GM20000 (cell line): ENCODE data around the gene ANTKMT.
"Not testable (repeated sequence)": the region's sequence is repeated elsewhere in the genome, so short reads cannot be mapped to it uniquely, and the experiment has no call there.

Source experiments
- DNase-seq: peaks from one replicate; pipeline ENCODE4 v3.0.0; 2012; ENCODE audit warnings: low spot score
- TF ChIP-seq, protein P1 (sequence below): IDR thresholded peaks from 2 replicates; pipeline ENCODE4 v1.5.1; 2012; ENCODE audit warnings: mild to moderate bottlenecking, control low read depth; ENCODE audit errors: extremely low read depth, missing control alignments

Gene ANTKMT

GRCh38 chr16:709566-710499 lies 11.1 kb upstream of the ANTKMT start:
- DNase-seq = no peak
- TF ChIP-seq, protein P1, sequence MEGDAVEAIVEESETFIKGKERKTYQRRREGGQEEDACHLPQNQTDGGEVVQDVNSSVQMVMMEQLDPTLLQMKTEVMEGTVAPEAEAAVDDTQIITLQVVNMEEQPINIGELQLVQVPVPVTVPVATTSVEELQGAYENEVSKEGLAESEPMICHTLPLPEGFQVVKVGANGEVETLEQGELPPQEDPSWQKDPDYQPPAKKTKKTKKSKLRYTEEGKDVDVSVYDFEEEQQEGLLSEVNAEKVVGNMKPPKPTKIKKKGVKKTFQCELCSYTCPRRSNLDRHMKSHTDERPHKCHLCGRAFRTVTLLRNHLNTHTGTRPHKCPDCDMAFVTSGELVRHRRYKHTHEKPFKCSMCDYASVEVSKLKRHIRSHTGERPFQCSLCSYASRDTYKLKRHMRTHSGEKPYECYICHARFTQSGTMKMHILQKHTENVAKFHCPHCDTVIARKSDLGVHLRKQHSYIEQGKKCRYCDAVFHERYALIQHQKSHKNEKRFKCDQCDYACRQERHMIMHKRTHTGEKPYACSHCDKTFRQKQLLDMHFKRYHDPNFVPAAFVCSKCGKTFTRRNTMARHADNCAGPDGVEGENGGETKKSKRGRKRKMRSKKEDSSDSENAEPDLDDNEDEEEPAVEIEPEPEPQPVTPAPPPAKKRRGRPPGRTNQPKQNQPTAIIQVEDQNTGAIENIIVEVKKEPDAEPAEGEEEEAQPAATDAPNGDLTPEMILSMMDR = no peak

DNA sequence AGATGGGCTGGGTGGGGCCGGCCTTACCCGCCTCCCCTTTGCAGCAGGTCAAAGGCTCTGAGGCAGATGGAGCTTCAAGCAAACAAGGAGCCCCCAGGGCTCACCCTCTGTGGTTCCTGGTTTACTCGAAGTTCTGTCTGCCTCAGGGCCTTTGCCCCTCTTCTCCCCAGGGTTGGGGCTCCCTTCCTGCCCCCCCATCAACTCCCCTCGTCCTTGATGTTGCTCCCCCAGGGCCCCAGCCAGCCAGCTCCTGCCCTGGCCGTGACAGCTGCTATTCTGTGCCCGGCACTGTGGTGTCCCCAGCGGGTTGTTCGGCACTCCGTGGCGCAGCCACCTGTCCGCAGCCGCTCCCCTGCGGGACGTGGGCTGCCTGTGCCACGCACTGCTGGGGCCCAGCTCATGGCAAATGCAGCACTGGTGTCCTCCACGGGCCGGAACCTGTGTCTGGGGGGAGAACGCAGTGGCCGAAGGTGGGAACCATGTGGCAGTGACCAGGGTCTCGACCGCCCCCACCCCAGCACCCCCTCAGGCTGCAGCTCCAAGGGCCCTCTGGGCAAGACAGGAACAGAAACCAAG lies 10.4 kb upstream of the ANTKMT start:
- no peak for DNase-seq
- TF ChIP-seq, protein P1 = no peak

DNA sequence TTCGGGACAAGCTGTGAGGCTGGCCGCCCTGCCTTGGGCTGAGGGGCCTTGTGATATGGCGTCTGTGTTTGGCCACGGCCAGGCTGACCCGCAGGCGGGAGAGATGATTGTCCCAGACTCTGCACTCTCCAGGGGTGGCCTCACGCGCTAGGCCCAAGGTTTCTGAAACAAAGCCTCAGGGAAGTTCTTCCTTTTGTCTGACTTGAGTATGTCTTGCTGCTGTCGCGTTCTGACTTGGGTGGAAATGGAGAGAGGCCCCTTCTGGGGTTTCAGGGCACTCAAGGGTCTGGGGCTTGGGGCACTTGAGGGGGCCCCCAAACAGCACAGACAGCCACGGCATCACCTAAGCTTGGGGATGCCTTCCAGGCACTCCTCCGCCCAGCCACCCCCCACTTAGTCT lies 9.9 kb upstream of the ANTKMT start:
- DNase-seq = no peak
- TF ChIP-seq, protein P1 = no peak

DNA sequence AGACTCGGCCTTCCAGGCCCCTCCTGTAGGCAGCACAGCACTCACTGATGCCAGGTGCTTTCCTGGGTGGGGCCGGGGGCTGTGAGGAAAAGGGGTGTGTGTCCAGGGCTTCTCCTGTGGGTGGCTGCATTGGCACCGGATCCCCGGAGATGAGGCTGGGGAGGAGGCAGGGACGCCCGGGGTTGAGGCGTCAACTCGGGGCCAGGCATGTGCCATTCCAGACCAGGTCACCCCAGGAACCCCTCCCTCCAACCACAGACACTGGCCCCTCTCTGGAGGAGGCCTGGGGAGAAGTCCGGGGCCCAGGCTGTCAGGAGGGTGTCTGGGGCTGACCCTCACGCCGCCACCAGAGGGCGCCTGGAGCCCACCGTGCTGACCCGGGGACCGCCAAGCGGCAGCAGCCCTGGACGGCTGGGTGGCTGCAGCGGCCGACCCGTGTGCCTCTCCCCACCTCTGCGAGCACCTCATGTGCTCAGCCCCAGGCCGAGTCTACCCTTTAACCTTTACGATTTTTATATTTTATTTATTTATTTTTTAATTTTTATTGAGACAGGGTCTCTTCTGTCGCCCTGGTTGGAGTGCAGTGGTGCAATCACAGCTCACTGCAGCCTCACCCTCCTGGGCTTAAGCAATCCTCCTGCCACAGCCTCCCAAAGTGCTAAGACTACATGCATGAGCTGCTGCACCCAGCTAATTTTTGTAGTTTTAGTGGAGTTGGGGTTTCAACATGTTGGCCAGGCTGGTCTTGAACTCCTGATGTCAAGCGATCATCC lies 9.2 kb upstream of the ANTKMT start:
- DNase-seq = peak; percentile 96
- TF ChIP-seq, protein P1 = peak; percentile 96

DNA sequence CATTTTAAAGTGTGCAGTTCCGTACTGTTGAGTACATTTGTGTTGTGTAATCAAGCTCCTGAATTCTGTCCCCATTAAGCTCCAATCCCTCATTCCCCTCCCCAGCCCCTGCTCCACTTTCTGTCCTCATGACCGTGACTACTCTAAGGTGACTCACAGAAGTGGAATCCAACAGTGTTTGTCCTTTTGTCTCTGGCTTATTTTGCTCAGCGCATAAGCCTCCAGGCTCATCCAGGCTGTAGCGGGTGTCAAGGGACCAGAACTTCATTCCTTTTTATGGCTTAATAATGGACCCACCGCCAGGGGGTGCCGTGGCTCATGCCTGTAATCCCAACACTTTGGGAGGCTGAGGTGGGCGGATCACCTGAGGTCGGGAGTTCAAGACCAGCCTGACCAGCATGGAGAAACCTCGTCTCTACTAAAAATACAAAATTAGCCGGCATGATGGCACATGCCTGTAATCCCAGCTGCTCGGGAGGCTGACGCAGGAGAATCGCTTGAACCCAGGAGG lies 8.2 kb upstream of the ANTKMT start:
- not testable (repeated sequence) for DNase-seq
- TF ChIP-seq, protein P1 = peak; percentile 26

DNA sequence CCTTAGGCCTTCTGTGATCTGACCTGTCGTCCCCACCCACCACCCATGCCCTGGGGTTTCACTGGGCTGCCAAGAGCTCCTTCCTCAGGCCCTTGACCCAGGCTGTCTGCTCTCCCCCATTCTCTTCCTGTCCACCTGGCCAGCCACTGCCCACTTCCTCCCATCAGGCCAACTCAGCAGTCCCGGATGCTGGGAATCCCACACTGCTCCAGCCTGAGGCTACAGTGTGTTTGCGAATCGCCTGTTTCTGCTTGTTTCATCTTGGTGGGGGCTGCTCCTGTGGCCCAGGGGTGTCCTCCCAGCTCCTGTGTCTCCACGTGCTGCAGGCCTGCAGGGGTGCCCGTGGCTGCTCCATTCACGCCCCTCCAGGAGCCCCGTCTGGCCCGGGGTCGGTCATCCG lies 6.9 kb upstream of the ANTKMT start:
- TF ChIP-seq, protein P1 = no peak
- no peak for DNase-seq
